OCI-LY7 (cell line): ENCODE results near the gene ASB18. TPM values are rescaled to one million over a fixed set of nuclear protein-coding genes. Genes with fewer than 3 reads are reported as not detected.

Experiments
- BruUV-seq: library from RNA; stranded (reverse); fragments of 400-500 nt; replicated peaks from 2 replicates; lab custom pipeline; 2021; lab: Mats Ljungman, UMichigan
- CTCF ChIA-PET: fragments of 300-600 bp; sonication (Branson Sonifier 250); formaldehyde crosslinking; loops from one replicate; lab custom pipeline; 2022; ENCODE audit warnings: antibody characterized with exemption; ENCODE audit not compliant: unreplicated experiment; lab: Charles Lee
- POLR2A ChIA-PET: fragments of 300-600 bp; sonication (Branson Sonifier 250); formaldehyde crosslinking; loops from one replicate; lab custom pipeline; 2022; ENCODE audit warnings: antibody characterized with exemption; lab: Charles Lee
- DNase-seq: peaks from one replicate; pipeline ENCODE4 v3.0.0-alpha.2; 2015; ENCODE audit warnings: low spot score
- H2AFZ ChIP-seq: fragments of 200-600 bp; sonication (generic), shearing (Covaris generic); 2 replicates; pipeline ENCODE4 v1.6.1; 2014; ENCODE audit warnings: mild to moderate bottlenecking, antibody characterized with exemption, low read length, moderate library complexity
- H3K27ac ChIP-seq: fragments of 200-600 bp; sonication (generic); 2 replicates; pipeline ENCODE4 v1.5.1; 2014; ENCODE audit warnings: mixed run types, low read depth, mild to moderate bottlenecking, moderate library complexity, low read length, inconsistent platforms; ENCODE audit not compliant: poor library complexity, severe bottlenecking
- H3K36me3 ChIP-seq: fragments of 200-600 bp; sonication (generic); 2 replicates; pipeline ENCODE4 v1.6.1; 2014; ENCODE audit warnings: mild to moderate bottlenecking, antibody characterized with exemption, low read length, moderate library complexity, mixed read lengths; ENCODE audit not compliant: insufficient read depth
- H3K4me1 ChIP-seq: fragments of 200-600 bp; sonication (generic); 2 replicates; pipeline ENCODE4 v1.5.1; 2014; ENCODE audit warnings: mild to moderate bottlenecking, low read length; ENCODE audit not compliant: insufficient read depth, poor library complexity, severe bottlenecking
- H3K4me2 ChIP-seq: fragments of 200-600 bp; sonication (generic); 2 replicates; pipeline ENCODE4 v1.6.1; 2014; ENCODE audit warnings: mild to moderate bottlenecking, low read length
- H3K4me3 ChIP-seq: fragments of 200-600 bp; sonication (generic); 2 replicates; pipeline ENCODE4 v1.5.1; 2014; ENCODE audit warnings: mild to moderate bottlenecking, low read depth, low read length; ENCODE audit not compliant: poor library complexity, severe bottlenecking
- H3K79me2 ChIP-seq: fragments of 200-600 bp; sonication (generic); 2 replicates; pipeline ENCODE4 v1.6.1; 2016; ENCODE audit warnings: low read depth, mild to moderate bottlenecking, low read length, moderate library complexity, mixed read lengths; ENCODE audit not compliant: insufficient read depth
- H3K9me2 ChIP-seq: fragments of 200-600 bp; sonication (generic); 2 replicates; pipeline ENCODE4 v1.6.1; 2016; ENCODE audit warnings: mild to moderate bottlenecking, low read length, mixed read lengths; ENCODE audit not compliant: insufficient read depth
- H3K9me3 ChIP-seq: fragments of 200-600 bp; sonication (generic); 2 replicates; pipeline ENCODE4 v1.6.1; 2014; ENCODE audit warnings: mild to moderate bottlenecking, mixed run types, low read length, mixed read lengths
- H4K20me1 ChIP-seq: fragments of 200-600 bp; sonication (generic); 2 replicates; pipeline ENCODE4 v1.6.1; 2014; ENCODE audit warnings: mild to moderate bottlenecking, antibody characterized with exemption, low read length, moderate library complexity, mixed read lengths; ENCODE audit not compliant: insufficient read depth
- EZH2phosphoT487 ChIP-seq: fragments of 200-600 bp; sonication (generic); IDR thresholded peaks from 2 replicates; pipeline ENCODE4 v1.6.1; 2018; ENCODE audit warnings: low read depth, borderline replicate concordance, mild to moderate bottlenecking, mixed run types, antibody characterized with exemption, low read length, moderate library complexity, mixed read lengths
- intact Hi-C: fragments of 100-400 bp; cut with micrococcal nuclease; formaldehyde crosslinking; loops from one replicate; pipeline ENCODE4 v1.10.0; 2022; ENCODE audit not compliant: unreplicated experiment
- total RNA-seq, 2 experiments: library from RNA; depleted of rRNA in 1 of 2; stranded (reverse); fragments of >200 nt in 1 of 2; shearing (Covaris generic) in 1 of 2; gene quantifications; 2 replicates each; pipeline ENCODE4 v1.2.3, GENCODE V29; 2014 to 2022
- TF ChIP-seq, protein P1 (sequence below): fragments of 200-600 bp; sonication (generic); conservative IDR thresholded peaks from 2 replicates; pipeline ENCODE4 v1.5.1; 2014; ENCODE audit warnings: mild to moderate bottlenecking, antibody characterized with exemption, low read length, moderate library complexity, mixed read lengths

The ASB18 gene
- total RNA-seq, 2 experiments from 2014 or later: not detected

DNA sequence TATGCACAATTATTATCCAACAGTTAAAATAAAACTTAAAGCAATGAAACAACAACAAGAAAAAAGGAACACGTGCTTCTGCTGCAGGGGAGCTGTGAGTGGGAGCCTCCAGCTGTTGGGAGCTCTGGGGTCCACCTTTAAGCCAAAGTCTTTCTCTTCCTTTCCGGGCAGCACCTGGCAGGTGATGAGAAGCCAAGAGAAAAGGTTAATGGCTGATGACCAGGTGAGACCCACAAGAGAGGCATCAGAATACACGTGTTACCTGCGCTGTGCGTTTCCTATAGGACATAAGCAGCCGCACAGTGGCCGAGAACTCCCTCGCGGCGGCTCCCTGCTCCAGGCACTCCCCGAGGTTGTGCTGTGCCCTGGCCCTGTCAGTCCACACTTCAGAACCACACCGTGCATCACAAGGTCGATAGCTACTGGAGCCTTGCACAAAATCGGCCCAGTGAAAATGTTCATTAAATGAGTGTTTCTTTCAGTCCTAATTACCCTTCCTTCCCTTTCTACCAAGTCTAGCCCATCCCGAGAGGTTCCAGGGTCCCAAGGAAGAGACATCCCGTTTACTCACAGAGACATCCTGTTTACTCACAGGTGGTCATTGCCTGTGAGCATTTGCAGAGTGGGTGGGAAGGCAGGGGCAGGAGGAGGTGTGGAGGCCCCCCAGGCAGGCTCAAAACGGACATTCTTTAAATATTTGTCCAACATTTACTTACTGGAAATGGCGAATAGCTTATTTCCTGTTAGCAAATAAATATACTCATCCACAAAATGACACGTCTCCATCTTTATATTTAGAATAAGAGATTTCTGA lies 44.9 kb upstream of the ASB18 start:
- no peaks in the 10 kb centered on the region for H4K20me1 ChIP-seq
- H3K9me3 ChIP-seq: no peaks in the 10 kb centered on the region
- no peak overlapping the region for H3K27ac ChIP-seq
- no peaks in the 10 kb centered on the region for H3K79me2 ChIP-seq
- no peak for DNase-seq
- CTCF ChIA-PET: no interaction called here
- POLR2A ChIA-PET: no interaction called here
- H3K9me2 ChIP-seq: no peaks in the 10 kb centered on the region
- H3K4me1 ChIP-seq: no peaks in the 10 kb centered on the region
- no TSS peak for BruUV-seq
- intact Hi-C loops: no loop called here
- H3K36me3 ChIP-seq: no peaks in the 10 kb centered on the region
- H3K4me2 ChIP-seq: no peak overlapping the region
- no peak overlapping the region for H2AFZ ChIP-seq
- no peak overlapping the region for H3K4me3 ChIP-seq
- TF ChIP-seq EZH2phosphoT487: no peak
- TF ChIP-seq, protein P1, sequence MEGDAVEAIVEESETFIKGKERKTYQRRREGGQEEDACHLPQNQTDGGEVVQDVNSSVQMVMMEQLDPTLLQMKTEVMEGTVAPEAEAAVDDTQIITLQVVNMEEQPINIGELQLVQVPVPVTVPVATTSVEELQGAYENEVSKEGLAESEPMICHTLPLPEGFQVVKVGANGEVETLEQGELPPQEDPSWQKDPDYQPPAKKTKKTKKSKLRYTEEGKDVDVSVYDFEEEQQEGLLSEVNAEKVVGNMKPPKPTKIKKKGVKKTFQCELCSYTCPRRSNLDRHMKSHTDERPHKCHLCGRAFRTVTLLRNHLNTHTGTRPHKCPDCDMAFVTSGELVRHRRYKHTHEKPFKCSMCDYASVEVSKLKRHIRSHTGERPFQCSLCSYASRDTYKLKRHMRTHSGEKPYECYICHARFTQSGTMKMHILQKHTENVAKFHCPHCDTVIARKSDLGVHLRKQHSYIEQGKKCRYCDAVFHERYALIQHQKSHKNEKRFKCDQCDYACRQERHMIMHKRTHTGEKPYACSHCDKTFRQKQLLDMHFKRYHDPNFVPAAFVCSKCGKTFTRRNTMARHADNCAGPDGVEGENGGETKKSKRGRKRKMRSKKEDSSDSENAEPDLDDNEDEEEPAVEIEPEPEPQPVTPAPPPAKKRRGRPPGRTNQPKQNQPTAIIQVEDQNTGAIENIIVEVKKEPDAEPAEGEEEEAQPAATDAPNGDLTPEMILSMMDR: no peak

DNA sequence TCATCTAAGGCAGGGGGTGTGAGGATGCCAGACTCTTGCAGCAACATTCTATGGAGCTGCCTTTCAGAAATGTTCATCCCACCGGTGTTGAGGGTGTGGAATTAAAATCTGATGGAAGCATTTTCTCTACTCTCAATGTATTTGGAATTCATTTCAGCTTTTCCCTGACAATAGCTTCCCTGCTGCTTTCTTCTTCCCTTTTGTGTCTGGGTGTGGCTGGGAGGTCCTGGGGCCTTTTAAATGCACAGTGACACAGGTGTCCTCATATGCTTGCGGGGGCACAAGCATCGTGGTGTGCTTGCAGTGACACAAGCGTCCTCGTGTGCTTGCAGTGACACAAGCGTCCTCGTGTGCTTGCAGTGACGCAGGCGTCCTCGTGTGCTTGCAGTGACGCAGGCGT lies 43.4 kb upstream of the ASB18 start:
- H3K36me3 ChIP-seq: no peaks in the 10 kb centered on the region
- TF ChIP-seq EZH2phosphoT487: no peak
- TF ChIP-seq, protein P1: no peak
- DNase-seq: no peak
- H2AFZ ChIP-seq: no peak overlapping the region
- BruUV-seq: no TSS peak
- intact Hi-C loops: no loop called here
- no peaks in the 10 kb centered on the region for H3K4me1 ChIP-seq
- no peak overlapping the region for H3K27ac ChIP-seq
- ChIA-PET POLR2A (interaction anchor here (0.6 to 0.9 kb wide), 2 partner anchors 16 to 712 kb away, joined by 3 read pairs; no protein-coding TSS in a partner anchor), CTCF (no interaction called here)
- no peaks in the 10 kb centered on the region for H3K79me2 ChIP-seq
- no peak overlapping the region for H3K4me2 ChIP-seq
- no peak overlapping the region for H3K4me3 ChIP-seq
- H3K9me3 ChIP-seq: no peaks in the 10 kb centered on the region
- H3K9me2 ChIP-seq: no peaks in the 10 kb centered on the region
- no peaks in the 10 kb centered on the region for H4K20me1 ChIP-seq
